Smooth muscle cell (in vitro differentiated cells): Measurements from ENCODE around the gene TMEM109. TPM values are rescaled to one million over a fixed set of nuclear protein-coding genes. Genes with fewer than 3 reads are reported as not detected.

Experiments
- DNase-seq: peaks from one replicate; lab custom pipeline; 2025; ENCODE audit not compliant: unreplicated experiment; lab: John Stamatoyannopoulos, UW
- H2AFZ ChIP-seq: fragments of 200-600 bp; sonication (generic); 2 replicates; pipeline ENCODE4 v1.6.0; 2016; ENCODE audit warnings: antibody characterized with exemption, low read depth, mild to moderate bottlenecking
- H3F3A ChIP-seq: fragments of 200-600 bp; sonication (generic); 2 replicates; pipeline ENCODE4 v1.6.0; 2017; ENCODE audit warnings: antibody characterized with exemption, low read depth
- H3K27ac ChIP-seq: fragments of 200-600 bp; sonication (generic); 2 replicates; pipeline ENCODE4 v1.5.1; 2016; ENCODE audit warnings: low read depth, mild to moderate bottlenecking
- H3K27me3 ChIP-seq: fragments of 200-600 bp; sonication (generic); 2 replicates; pipeline ENCODE4 v1.6.1; 2016; ENCODE audit warnings: low read depth, mild to moderate bottlenecking
- H3K36me3 ChIP-seq: fragments of 200-600 bp; sonication (generic); 2 replicates; pipeline ENCODE4 v1.5.1; 2016; ENCODE audit warnings: low read depth
- H3K4me1 ChIP-seq: fragments of 200-600 bp; sonication (generic); 2 replicates; pipeline ENCODE4 v1.5.1; 2016; ENCODE audit warnings: low read depth
- H3K4me2 ChIP-seq: fragments of 200-600 bp; sonication (generic); 2 replicates; pipeline ENCODE4 v1.6.0; 2016; ENCODE audit warnings: mild to moderate bottlenecking
- H3K4me3 ChIP-seq: fragments of 200-600 bp; sonication (generic); 2 replicates; pipeline ENCODE4 v1.5.1; 2016; ENCODE audit warnings: mild to moderate bottlenecking
- H3K79me2 ChIP-seq: fragments of 200-600 bp; sonication (generic); 2 replicates; pipeline ENCODE4 v1.6.0; 2016; ENCODE audit warnings: low read depth, mild to moderate bottlenecking
- H3K9ac ChIP-seq: fragments of 200-600 bp; sonication (generic); 2 replicates; pipeline ENCODE4 v1.6.0; 2016; ENCODE audit warnings: low read depth
- H3K9me3 ChIP-seq: fragments of 200-600 bp; sonication (generic); replicated peaks from 2 replicates; pipeline ENCODE4 v1.5.1; 2016; ENCODE audit warnings: low read depth
- H4K20me1 ChIP-seq: fragments of 200-600 bp; sonication (generic); 2 replicates; pipeline ENCODE4 v1.6.0; 2016; ENCODE audit warnings: low read depth
- WGBS: methylation state at CpG from one replicate; pipeline ENCODE4 v1.1.7; 2016; ENCODE audit warnings: low lambda C conversion rate; 5-methylcytosine and 5-hydroxymethylcytosine counted together
- polyA plus RNA-seq: library from polyadenylated mRNA; unstranded; fragments of >200 nt; fragmentation: Nextera tagmentation; extraction: Ambion mirVana; gene quantifications from 2 replicates; pipeline ENCODE4 v1.2.1, GENCODE V29; 2016
- total RNA-seq: library from RNA; depleted of rRNA; stranded (reverse); fragments of >200 nt; gene quantifications from 2 replicates; pipeline ENCODE4 v1.2.3, GENCODE V29; 2014
- TF ChIP-seq, protein P1 (sequence below): fragments of 200-600 bp; sonication (generic); IDR thresholded peaks from 2 replicates; pipeline ENCODE4 v1.5.1; 2017; ENCODE audit warnings: borderline replicate concordance, mild to moderate bottlenecking, antibody characterized with exemption; ENCODE audit not compliant: insufficient read depth, poor library complexity, severe bottlenecking

Gene TMEM109
- total and polyA plus RNA-seq, 2 experiments from 2014 or later: 19.8 to 107 TPM

DNA sequence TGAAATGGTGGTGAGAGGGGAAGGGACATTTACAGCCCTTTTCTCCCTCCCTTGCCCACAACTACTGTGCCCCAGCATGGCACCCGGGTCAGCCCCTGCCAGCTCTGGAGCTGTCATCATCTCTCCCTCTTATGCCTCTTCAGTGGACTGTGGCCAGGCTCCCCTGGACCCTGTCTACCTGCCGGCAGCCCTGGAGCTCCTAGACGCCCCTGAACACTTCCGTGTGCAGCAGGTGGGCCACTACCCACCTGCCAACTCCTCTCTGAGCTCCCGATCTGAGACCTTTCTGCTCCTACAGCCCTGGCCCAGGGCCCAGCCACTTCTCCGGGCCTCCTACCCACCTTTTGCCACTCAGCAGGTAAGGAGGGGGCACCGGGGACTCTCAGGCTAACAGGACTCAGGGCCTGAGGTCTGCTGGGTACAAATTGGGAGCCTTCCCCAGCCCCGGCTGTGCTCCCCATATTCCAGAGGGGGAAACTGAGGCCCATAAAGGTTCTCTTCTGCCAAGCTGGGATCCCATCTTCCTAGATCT lies 13.2 kb downstream of the TMEM109 start:
- no peaks in the 10 kb centered on the region for H3K27me3 ChIP-seq
- H3K27ac ChIP-seq: no peak overlapping the region
- no peaks in the 10 kb centered on the region for H3K79me2 ChIP-seq
- H2AFZ ChIP-seq: no peak overlapping the region
- WGBS: 96% methylated on average over 8 of the region's 8 CpGs
- no peaks in the 10 kb centered on the region for H3K9me3 ChIP-seq
- no peak overlapping the region for H3K4me3 ChIP-seq
- DNase-seq: no peak
- TF ChIP-seq, protein P1, sequence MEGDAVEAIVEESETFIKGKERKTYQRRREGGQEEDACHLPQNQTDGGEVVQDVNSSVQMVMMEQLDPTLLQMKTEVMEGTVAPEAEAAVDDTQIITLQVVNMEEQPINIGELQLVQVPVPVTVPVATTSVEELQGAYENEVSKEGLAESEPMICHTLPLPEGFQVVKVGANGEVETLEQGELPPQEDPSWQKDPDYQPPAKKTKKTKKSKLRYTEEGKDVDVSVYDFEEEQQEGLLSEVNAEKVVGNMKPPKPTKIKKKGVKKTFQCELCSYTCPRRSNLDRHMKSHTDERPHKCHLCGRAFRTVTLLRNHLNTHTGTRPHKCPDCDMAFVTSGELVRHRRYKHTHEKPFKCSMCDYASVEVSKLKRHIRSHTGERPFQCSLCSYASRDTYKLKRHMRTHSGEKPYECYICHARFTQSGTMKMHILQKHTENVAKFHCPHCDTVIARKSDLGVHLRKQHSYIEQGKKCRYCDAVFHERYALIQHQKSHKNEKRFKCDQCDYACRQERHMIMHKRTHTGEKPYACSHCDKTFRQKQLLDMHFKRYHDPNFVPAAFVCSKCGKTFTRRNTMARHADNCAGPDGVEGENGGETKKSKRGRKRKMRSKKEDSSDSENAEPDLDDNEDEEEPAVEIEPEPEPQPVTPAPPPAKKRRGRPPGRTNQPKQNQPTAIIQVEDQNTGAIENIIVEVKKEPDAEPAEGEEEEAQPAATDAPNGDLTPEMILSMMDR: no peak
- peaks cover 3% of the 10 kb centered on the region for H3K36me3 ChIP-seq
- peaks cover 13% of the 10 kb centered on the region for H3K4me1 ChIP-seq
- no peak overlapping the region for H3K9ac ChIP-seq
- no peaks in the 10 kb centered on the region for H3F3A ChIP-seq
- peaks cover 3% of the 10 kb centered on the region for H4K20me1 ChIP-seq
- no peak overlapping the region for H3K4me2 ChIP-seq

DNA sequence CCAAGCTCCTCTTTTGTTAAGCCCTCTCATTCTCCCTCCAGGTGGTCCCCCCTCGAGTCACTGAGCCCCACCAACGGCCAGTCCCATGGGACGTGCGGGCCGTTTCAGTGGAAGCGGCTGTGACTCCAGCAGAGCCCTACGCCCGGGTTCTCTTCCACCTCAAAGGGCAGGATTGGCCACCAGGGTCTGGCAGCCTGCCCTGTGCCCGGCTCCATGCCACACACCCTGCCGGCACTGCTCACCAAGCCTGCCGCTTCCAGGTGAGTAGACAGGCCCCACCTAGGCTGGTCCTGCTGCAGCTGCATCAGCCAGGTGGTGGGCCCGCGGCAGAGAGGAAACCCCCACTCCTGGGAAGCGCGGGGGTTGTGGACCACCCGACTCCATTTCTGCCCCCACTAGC lies 13.6 kb downstream of the TMEM109 start:
- WGBS: 96% methylated on average over 16 of the region's 16 CpGs
- Histone ChIP-seq H3K9me3 (no peaks in the 10 kb centered on the region), H3K27ac (no peak overlapping the region), H3K27me3 (no peaks in the 10 kb centered on the region), H3K4me3 (no peak overlapping the region), H2AFZ (no peak overlapping the region), H3F3A (no peaks in the 10 kb centered on the region), H4K20me1 (peaks cover 3% of the 10 kb centered on the region), H3K9ac (no peak overlapping the region), H3K36me3 (peaks cover 3% of the 10 kb centered on the region), H3K79me2 (no peaks in the 10 kb centered on the region), H3K4me2 (no peak overlapping the region), H3K4me1 (peaks cover 13% of the 10 kb centered on the region)
- DNase-seq: no peak
- TF ChIP-seq, protein P1: no peak

DNA sequence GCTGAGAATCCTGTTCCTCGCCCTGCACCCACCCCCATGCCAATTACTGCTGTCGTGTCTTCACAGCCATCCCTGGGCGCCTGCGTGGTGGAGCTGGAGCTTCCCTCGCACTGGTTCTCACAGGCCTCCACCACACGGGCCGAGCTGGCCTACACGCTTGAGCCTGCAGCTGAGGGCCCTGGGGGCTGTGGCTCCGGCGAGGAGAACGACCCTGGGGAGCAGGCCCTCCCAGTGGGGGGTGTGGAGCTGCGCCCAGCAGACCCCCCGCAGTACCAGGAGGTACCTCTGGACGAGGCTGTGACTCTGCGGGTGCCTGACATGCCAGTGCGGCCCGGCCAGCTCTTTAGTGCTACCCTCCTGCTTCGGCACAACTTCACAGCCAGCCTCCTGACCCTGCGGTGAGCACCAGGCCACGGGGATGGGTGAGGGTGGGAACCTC lies 14.6 kb downstream of the TMEM109 start:
- Histone ChIP-seq H3K9me3 (no peaks in the 10 kb centered on the region), H3K27ac (no peak overlapping the region), H3K27me3 (no peaks in the 10 kb centered on the region), H3F3A (no peaks in the 10 kb centered on the region), H3K4me3 (no peak overlapping the region), H2AFZ (no peak overlapping the region), H3K4me1 (peaks cover 13% of the 10 kb centered on the region), H4K20me1 (peaks cover 3% of the 10 kb centered on the region), H3K36me3 (peaks cover 3% of the 10 kb centered on the region), H3K9ac (no peak overlapping the region), H3K79me2 (no peaks in the 10 kb centered on the region), H3K4me2 (no peak overlapping the region)
- TF ChIP-seq, protein P1: no peak
- no peak for DNase-seq
- WGBS: 97% methylated on average over 20 of the region's 20 CpGs

DNA sequence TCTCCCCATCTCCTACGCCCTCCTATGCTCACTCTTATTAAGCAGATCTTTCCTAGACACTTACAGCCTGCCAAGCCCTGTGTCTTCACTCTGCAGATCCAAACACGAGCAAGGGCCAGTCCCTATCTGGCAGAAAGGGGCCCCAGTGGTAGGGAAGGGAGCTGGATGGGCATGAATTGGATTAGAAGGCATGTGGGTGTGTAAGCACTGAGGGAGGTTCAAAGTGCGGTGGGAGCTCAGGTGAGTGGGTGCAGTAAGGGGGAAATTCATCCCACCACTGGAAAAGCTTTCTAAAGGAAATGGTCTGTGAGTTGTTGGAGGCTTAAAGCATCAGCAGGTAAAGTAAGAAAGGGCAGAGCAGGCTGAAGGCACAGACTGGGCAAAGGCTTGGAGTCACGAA lies 15.8 kb downstream of the TMEM109 start:
- Histone ChIP-seq H3K36me3 (peaks cover 3% of the 10 kb centered on the region), H3K79me2 (no peaks in the 10 kb centered on the region), H3K4me3 (no peak overlapping the region), H3K4me2 (no peak overlapping the region), H3F3A (no peaks in the 10 kb centered on the region), H3K27me3 (no peaks in the 10 kb centered on the region), H3K27ac (no peak overlapping the region), H3K9me3 (no peaks in the 10 kb centered on the region), H3K4me1 (peaks cover 12% of the 10 kb centered on the region), H2AFZ (no peak overlapping the region), H4K20me1 (peaks cover 3% of the 10 kb centered on the region), H3K9ac (no peak overlapping the region)
- TF ChIP-seq, protein P1: no peak
- WGBS: 90% methylated on average over 4 of the region's 4 CpGs
- no peak for DNase-seq
